Vagina (tissue), 2 donors: ENCODE data around the gene KCNT2. TPM values are rescaled to one million over a fixed set of nuclear protein-coding genes. Genes with fewer than 3 reads are reported as not detected.
A peak's percentile ranks its signal among the peaks of the same experiment; 100 is the strongest.

Source experiments
- DNase-seq, 2 donors: peaks; one replicate each; pipeline ENCODE4 v3.0.0-alpha.2; 2017; ENCODE audit errors: extremely low spot score in 2 of 2
- H3K27ac ChIP-seq: fragments of 200-600 bp; sonication (generic); one replicate; pipeline ENCODE4 v1.5.1; 2019
- H3K27me3 ChIP-seq: fragments of 200-600 bp; sonication (generic); one replicate; pipeline ENCODE4 v1.5.1; 2019
- H3K36me3 ChIP-seq, 2 donors: fragments of 200-600 bp; sonication (generic); one replicate each; pipeline ENCODE4 v1.5.1; 2017 to 2019
- H3K4me1 ChIP-seq: fragments of 200-600 bp; sonication (generic); one replicate; pipeline ENCODE4 v1.5.1; 2019
- H3K4me3 ChIP-seq, 2 donors: fragments of 200-600 bp; sonication (generic); 1 replicate in 1 of 2; 2 replicates in 1 of 2; pipeline ENCODE4 v1.5.1; 2016 to 2019
- H3K9me3 ChIP-seq: fragments of 200-600 bp; sonication (generic); one replicate; pipeline ENCODE4 v1.5.1; 2019
- CTCF ChIP-seq, 3 experiments: fragments of 450-650 bp in 2 of 3; fragments of 200-600 bp in 1 of 3; sonication (generic) in 1 of 3; IDR thresholded peaks; one replicate each; pipeline ENCODE4 v1.5.1; 2017 to 2019; ENCODE audit warnings: antibody characterized with exemption in 3 of 3, mild to moderate bottlenecking in 2 of 3, moderate library complexity in 2 of 3
- POLR2A ChIP-seq, 2 donors: fragments of 450-650 bp; IDR thresholded peaks; one replicate each; pipeline ENCODE4 v1.6.1; 2017; ENCODE audit warnings: antibody characterized with exemption in 2 of 2, mild to moderate bottlenecking in 2 of 2, moderate library complexity in 2 of 2
- POLR2AphosphoS5 ChIP-seq, 2 donors: sonication (generic); formaldehyde crosslinking; IDR thresholded peaks; one replicate each; pipeline ENCODE4 v1.9.0; 2017; ENCODE audit warnings: antibody characterized with exemption in 2 of 2, mild to moderate bottlenecking in 2 of 2, low read depth in 1 of 2; ENCODE audit not compliant: insufficient read depth in 1 of 2
- intact Hi-C: fragments of 100-400 bp; cut with DNase I; formaldehyde crosslinking; loops from one replicate; pipeline ENCODE4 v1.15.1; 2023
- total RNA-seq: library from RNA; depleted of rRNA; stranded (reverse); fragments of >200 nt; gene quantifications from one replicate; pipeline ENCODE4 v1.2.3, GENCODE V29; 2016

Gene KCNT2
- total RNA-seq, 1 donor from 2014 or later: 1.2 TPM

GRCh38 chr1:196557797-196558196 is 50.4 kb downstream of the KCNT2 start:
- Histone ChIP-seq H3K36me3 (no peaks in the 10 kb centered on the region), H3K9me3 (no peaks in the 10 kb centered on the region), H3K4me3 (peak overlapping the region in 1 of 2 donors; percentile 19), H3K27me3 (no peaks in the 10 kb centered on the region), H3K27ac (no peak overlapping the region), H3K4me1 (no peaks in the 10 kb centered on the region)
- no peak for TF ChIP-seq POLR2AphosphoS5 (IDR thresholded peaks at IDR 0.05; ENCODE audit: insufficient read depth in 1 of 2, low read depth in 1 of 2)
- no peak for TF ChIP-seq POLR2A (IDR thresholded peaks at IDR 0.05)
- intact Hi-C loops: no loop called here
- no peak for DNase-seq

- no peaks in the 10 kb centered on the region for H3K27me3 ChIP-seq
- DNase-seq: no peak
- no peak overlapping the region for H3K27ac ChIP-seq
- no peaks in the 10 kb centered on the region for H3K36me3 ChIP-seq
- TF ChIP-seq CTCF (IDR thresholded peaks at IDR 0.05) (no peak), POLR2AphosphoS5 (IDR thresholded peaks at IDR 0.05; ENCODE audit: insufficient read depth in 1 of 2, low read depth in 1 of 2) (no peak), POLR2A (IDR thresholded peaks at IDR 0.05) (no peak)
- no peaks in the 10 kb centered on the region for H3K4me1 ChIP-seq
- no peak overlapping the region for H3K4me3 ChIP-seq
- H3K9me3 ChIP-seq: no peaks in the 10 kb centered on the region
- intact Hi-C loops: no loop called here
Observed at GRCh38 chr1:196550731-196551130, 57.5 kb downstream of the KCNT2 start.

GRCh38 chr1:196546272-196547111 is 61.7 kb downstream of the KCNT2 start:
- intact Hi-C loops: no loop called here
- H3K4me1 ChIP-seq: no peaks in the 10 kb centered on the region
- no peak overlapping the region for H3K4me3 ChIP-seq
- TF ChIP-seq CTCF (IDR thresholded peaks at IDR 0.05) (no peak), POLR2AphosphoS5 (IDR thresholded peaks at IDR 0.05; ENCODE audit: insufficient read depth in 1 of 2, low read depth in 1 of 2) (no peak), POLR2A (IDR thresholded peaks at IDR 0.05) (no peak)
- no peaks in the 10 kb centered on the region for H3K36me3 ChIP-seq
- H3K27ac ChIP-seq: no peak overlapping the region
- H3K27me3 ChIP-seq: no peaks in the 10 kb centered on the region
- H3K9me3 ChIP-seq: no peaks in the 10 kb centered on the region
- DNase-seq: no peak

GRCh38 chr1:196545222-196545621 is 63.0 kb downstream of the KCNT2 start:
- no peak for DNase-seq
- Histone ChIP-seq H3K36me3 (no peaks in the 10 kb centered on the region), H3K4me3 (no peak overlapping the region), H3K27me3 (no peaks in the 10 kb centered on the region), H3K9me3 (no peaks in the 10 kb centered on the region), H3K27ac (no peak overlapping the region), H3K4me1 (no peaks in the 10 kb centered on the region)
- intact Hi-C loops: no loop called here
- TF ChIP-seq POLR2A (IDR thresholded peaks at IDR 0.05) (no peak), CTCF (IDR thresholded peaks at IDR 0.05) (no peak), POLR2AphosphoS5 (IDR thresholded peaks at IDR 0.05; ENCODE audit: insufficient read depth in 1 of 2, low read depth in 1 of 2) (no peak)

GRCh38 chr1:196544617-196545016 is 63.6 kb downstream of the KCNT2 start:
- TF ChIP-seq CTCF (IDR thresholded peaks at IDR 0.05) (no peak), POLR2AphosphoS5 (IDR thresholded peaks at IDR 0.05; ENCODE audit: insufficient read depth in 1 of 2, low read depth in 1 of 2) (no peak), POLR2A (IDR thresholded peaks at IDR 0.05) (no peak)
- Histone ChIP-seq H3K4me3 (no peak overlapping the region), H3K9me3 (no peaks in the 10 kb centered on the region), H3K4me1 (no peaks in the 10 kb centered on the region), H3K27me3 (no peaks in the 10 kb centered on the region), H3K36me3 (no peaks in the 10 kb centered on the region), H3K27ac (no peak overlapping the region)
- intact Hi-C loops: no loop called here
- no peak for DNase-seq
